K562 (cell line): ENCODE data around the gene GATA5.

Experiments used
- ARID1B ChIP-seq: fragments of 450-650 bp; IDR thresholded peaks from 2 replicates; pipeline ENCODE4 v1.6.1; 2016; ENCODE audit warnings: antibody characterized with exemption, mild to moderate bottlenecking, inconsistent platforms
- PREB ChIP-seq: sonication (generic); formaldehyde crosslinking; IDR thresholded peaks from 2 replicates; pipeline ENCODE4 v1.8.1; 2023; ENCODE audit warnings: mild to moderate bottlenecking, missing genetic modification reagents
- PRPF4 ChIP-seq: fragments of 200-400 bp; formaldehyde crosslinking; IDR thresholded peaks from one replicate; pipeline ENCODE4 v1.6.1; 2017; ENCODE audit warnings: low read length, low read depth, mild to moderate bottlenecking; ENCODE audit not compliant: insufficient read depth, poor library complexity, severe bottlenecking

GRCh38 chr20:62462976-62463592 is 12.7 kb downstream of the GATA5 start:
- TF ChIP-seq PREB (no peak), PRPF4 (no peak), ARID1B (no peak)
